ENCODE data around the gene SLIT3.

- TF ChIP-seq CTCF (IDR thresholded peaks at IDR 0.05; ENCODE audit: poor library complexity) (no peak), EZH2phosphoT487 (IDR thresholded peaks at IDR 0.05; ENCODE audit: low read depth, severe bottlenecking, unreplicated experiment) (no peak), EZH2 (IDR thresholded peaks at IDR 0.05; ENCODE audit: borderline replicate concordance) (no peak)
Observed at GRCh38 chr5:168784454-168784853, 516.5 kb downstream of the SLIT3 start.
